BLaER1 (cell line): Measurements from ENCODE around the gene NECAP2.
"Not testable (repeated sequence)": the region's sequence is repeated elsewhere in the genome, so short reads cannot be mapped to it uniquely, and the experiment has no call there.

ENCODE experiments used
- H3K27ac ChIP-seq: shearing (Covaris generic); formaldehyde crosslinking; 2 replicates; pipeline ENCODE4 v1.8.1; 2022
- H3K27me3 ChIP-seq: shearing (Covaris generic); formaldehyde crosslinking; 2 replicates; pipeline ENCODE4 v1.8.1; 2022
- H3K36me3 ChIP-seq: shearing (Covaris generic); formaldehyde crosslinking; 2 replicates; pipeline ENCODE4 v1.8.1; 2022
- H3K4me1 ChIP-seq: shearing (Covaris generic); formaldehyde crosslinking; 2 replicates; pipeline ENCODE4 v1.8.1; 2022
- H3K4me2 ChIP-seq: shearing (Covaris generic); formaldehyde crosslinking; 2 replicates; pipeline ENCODE4 v1.8.1; 2022
- H3K4me3 ChIP-seq: shearing (Covaris generic); formaldehyde crosslinking; 2 replicates; pipeline ENCODE4 v1.8.1; 2022
- H3K9ac ChIP-seq: shearing (Covaris generic); formaldehyde crosslinking; 2 replicates; pipeline ENCODE4 v1.8.1; 2022
- H3K9me3 ChIP-seq: shearing (Covaris generic); formaldehyde crosslinking; 2 replicates; pipeline ENCODE4 v1.8.1; 2022
- H4K20me1 ChIP-seq: shearing (Covaris generic); formaldehyde crosslinking; 2 replicates; pipeline ENCODE4 v1.8.1; 2022
- Cebpa-rat ChIP-seq: shearing (Covaris generic); IDR thresholded peaks from 2 replicates; pipeline ENCODE4 v1.8.1; 2022

The NECAP2 gene

GRCh38 chr1:16478091-16478490 lies 37.6 kb downstream of the NECAP2 start:
- H3K9ac ChIP-seq = no peak overlapping the region
- H4K20me1 ChIP-seq = no peaks in the 10 kb centered on the region
- peak overlapping the region; percentile 62 for H3K4me2 ChIP-seq
- no peak for TF ChIP-seq Cebpa-rat
- no peaks in the 10 kb centered on the region for H3K9me3 ChIP-seq
- no peak overlapping the region for H3K27ac ChIP-seq
- H3K27me3 ChIP-seq = no peaks in the 10 kb centered on the region
- H3K4me3 ChIP-seq = no peak overlapping the region
- peaks cover 76% of the 10 kb centered on the region for H3K36me3 ChIP-seq
- peaks cover 20% of the 10 kb centered on the region for H3K4me1 ChIP-seq

DNA sequence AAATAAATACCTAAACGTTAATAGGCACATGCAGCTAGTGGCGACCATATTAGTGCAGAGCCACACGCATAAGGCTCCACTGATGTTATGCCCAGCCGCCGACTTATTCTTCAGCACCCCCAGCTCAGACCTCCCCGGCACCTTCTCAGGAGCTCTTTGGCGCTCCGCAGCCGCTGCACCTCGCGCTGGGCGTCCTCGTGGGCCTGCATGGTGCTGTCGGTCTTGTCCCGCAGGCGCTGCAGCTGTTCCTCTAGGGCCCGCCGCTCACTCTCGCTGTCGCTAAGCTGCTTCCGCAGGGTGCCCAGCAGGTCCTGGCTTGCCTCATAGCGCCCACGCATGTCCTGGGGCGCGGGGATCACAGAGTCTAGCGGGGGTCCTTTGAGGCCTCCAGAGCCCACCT lies 42.6 kb downstream of the NECAP2 start:
- not testable (repeated sequence) for H4K20me1 ChIP-seq, H3K4me1 ChIP-seq, H3K9ac ChIP-seq, H3K4me2 ChIP-seq, H3K27me3 ChIP-seq, H3K4me3 ChIP-seq, H3K9me3 ChIP-seq, H3K27ac ChIP-seq
- H3K36me3 ChIP-seq = peaks cover 67% of the 10 kb centered on the region

- peaks cover 60% of the 10 kb centered on the region for H3K36me3 ChIP-seq
- not testable (repeated sequence) for H3K9me3 ChIP-seq, H3K4me2 ChIP-seq, H3K4me1 ChIP-seq, H3K27ac ChIP-seq, H3K4me3 ChIP-seq, H4K20me1 ChIP-seq, H3K9ac ChIP-seq, H3K27me3 ChIP-seq
Measured at GRCh38 chr1:16483639-16484500, 43.3 kb downstream of the NECAP2 start.

- Histone ChIP-seq H3K36me3 (peaks cover 62% of the 10 kb centered on the region), H3K4me3 (no peak overlapping the region), H4K20me1 (no peaks in the 10 kb centered on the region), H3K4me1 (no peaks in the 10 kb centered on the region), H3K27me3 (no peaks in the 10 kb centered on the region), H3K9me3 (no peaks in the 10 kb centered on the region), H3K4me2 (no peak overlapping the region), H3K27ac (no peak overlapping the region), H3K9ac (no peak overlapping the region)
- TF ChIP-seq Cebpa-rat = no peak
Measured at GRCh38 chr1:16484501-16484835, 43.9 kb downstream of the NECAP2 start.

- no peak for TF ChIP-seq Cebpa-rat
- Histone ChIP-seq H3K27ac (no peak overlapping the region), H3K4me3 (no peak overlapping the region), H3K9me3 (no peaks in the 10 kb centered on the region), H3K4me1 (no peaks in the 10 kb centered on the region), H3K9ac (no peak overlapping the region), H3K4me2 (no peak overlapping the region), H4K20me1 (no peaks in the 10 kb centered on the region), H3K36me3 (peaks cover 62% of the 10 kb centered on the region), H3K27me3 (no peaks in the 10 kb centered on the region)
Measured at GRCh38 chr1:16484931-16485330, 44.4 kb downstream of the NECAP2 start.

- not testable (repeated sequence) for H4K20me1 ChIP-seq, H3K4me2 ChIP-seq, H3K9me3 ChIP-seq, H3K27me3 ChIP-seq, H3K4me3 ChIP-seq, H3K4me1 ChIP-seq, H3K9ac ChIP-seq, H3K27ac ChIP-seq
- peaks cover 54% of the 10 kb centered on the region for H3K36me3 ChIP-seq
Measured at GRCh38 chr1:16486316-16486715, 45.8 kb downstream of the NECAP2 start.

DNA sequence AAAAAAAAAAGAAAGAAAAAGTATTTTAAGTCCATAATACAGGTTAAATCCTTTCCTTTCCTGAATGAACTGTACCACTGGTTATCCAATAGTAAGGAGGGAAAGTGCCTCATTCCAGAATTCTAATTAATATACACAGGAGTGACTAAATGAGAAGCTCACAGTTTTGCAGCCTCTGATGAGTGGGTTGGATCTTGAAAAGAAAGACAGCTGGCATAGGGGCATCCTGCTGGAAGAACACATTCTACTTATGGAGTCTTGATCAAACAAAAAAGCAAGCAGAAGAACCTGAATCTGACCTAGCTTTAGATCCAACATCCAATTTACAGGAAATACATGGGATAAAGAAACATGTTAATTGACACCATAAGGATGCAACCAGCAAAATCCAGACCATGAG lies 46.5 kb downstream of the NECAP2 start:
- H3K27me3 ChIP-seq, H3K9me3 ChIP-seq, H3K4me1 ChIP-seq, H3K9ac ChIP-seq, H3K27ac ChIP-seq, H3K4me3 ChIP-seq, H4K20me1 ChIP-seq, H3K4me2 ChIP-seq: not testable (repeated sequence)
- peaks cover 47% of the 10 kb centered on the region for H3K36me3 ChIP-seq

DNA sequence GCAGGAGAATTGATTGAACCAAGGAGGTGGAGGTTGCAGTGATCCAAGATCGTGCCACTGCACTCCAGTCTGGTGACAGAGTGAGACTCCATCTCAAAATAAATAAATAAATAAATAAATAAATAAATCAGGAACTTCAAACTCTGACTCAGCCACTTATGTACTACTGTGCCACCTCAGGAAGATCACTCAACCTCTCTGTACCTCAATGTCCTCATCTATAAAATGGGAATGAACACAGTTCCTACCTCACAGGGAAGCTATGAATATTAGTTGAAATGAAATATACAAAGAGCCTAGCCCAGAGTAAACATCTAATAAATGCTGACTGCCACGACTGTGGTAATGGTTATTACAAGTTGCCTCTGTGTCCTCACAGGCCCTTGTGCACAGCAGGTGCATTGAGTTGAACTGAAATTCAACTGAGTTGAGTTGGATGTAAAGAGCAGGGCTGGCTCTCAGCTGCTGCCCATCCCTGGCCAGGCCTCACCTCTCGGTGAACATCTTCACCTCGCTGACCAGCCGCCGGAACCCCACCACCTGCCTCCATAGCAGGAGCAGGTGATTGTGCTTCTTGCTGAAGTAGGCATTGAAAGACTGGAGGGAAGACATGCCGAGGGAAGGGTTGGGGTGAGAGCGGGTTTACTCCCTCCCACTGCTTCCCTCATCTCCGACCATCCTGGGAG lies 48.8 kb downstream of the NECAP2 start:
- not testable (repeated sequence) for H3K27me3 ChIP-seq, H3K9ac ChIP-seq, H3K4me1 ChIP-seq, H3K4me3 ChIP-seq, H3K9me3 ChIP-seq, H3K4me2 ChIP-seq, H4K20me1 ChIP-seq, H3K27ac ChIP-seq
- peaks cover 31% of the 10 kb centered on the region; the same call in 1 of the 2 replicates for H3K36me3 ChIP-seq

GRCh38 chr1:16491056-16491675 lies 50.6 kb downstream of the NECAP2 start:
- Histone ChIP-seq H3K4me3 (no peak overlapping the region), H3K9ac (no peak overlapping the region), H3K4me2 (no peak overlapping the region)

DNA sequence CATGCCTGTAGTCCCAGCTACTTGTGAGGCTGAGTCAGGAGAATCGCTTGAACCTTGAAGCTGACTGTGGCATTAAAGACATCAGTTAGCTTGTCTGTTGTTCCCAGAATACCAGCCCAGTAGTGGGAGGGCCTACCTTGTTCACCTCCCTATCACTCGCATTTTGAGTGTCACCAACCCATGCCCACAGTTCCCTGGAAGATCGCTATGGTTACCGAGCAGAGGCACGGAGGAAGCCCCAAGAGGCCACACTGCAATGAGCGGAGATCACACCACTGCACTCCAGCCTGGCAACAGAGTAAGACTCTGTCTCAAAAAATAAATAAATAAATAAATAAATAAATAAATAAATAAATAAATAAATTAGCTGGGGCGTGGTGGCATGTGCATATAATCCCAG lies 52.4 kb downstream of the NECAP2 start:
- not testable (repeated sequence) for H4K20me1 ChIP-seq, H3K27ac ChIP-seq, H3K9me3 ChIP-seq, H3K9ac ChIP-seq, H3K4me3 ChIP-seq, H3K27me3 ChIP-seq
- Histone ChIP-seq H3K4me1 (peaks cover 15% of the 10 kb centered on the region), H3K4me2 (peak overlapping the region; percentile 40; the same call in 1 of the 2 replicates), H3K36me3 (peaks cover 12% of the 10 kb centered on the region; the same call in 1 of the 2 replicates)

More at GRCh38 chr1:16491056-16491675, 50.6 kb downstream of the NECAP2 start:
- Histone ChIP-seq H3K27ac (no peak overlapping the region), H4K20me1 (no peaks in the 10 kb centered on the region), H3K4me1 (peaks cover 9% of the 10 kb centered on the region), H3K9me3 (no peaks in the 10 kb centered on the region), H3K36me3 (peaks cover 17% of the 10 kb centered on the region; the same call in 1 of the 2 replicates), H3K27me3 (no peaks in the 10 kb centered on the region)
- no peak for TF ChIP-seq Cebpa-rat

DNA sequence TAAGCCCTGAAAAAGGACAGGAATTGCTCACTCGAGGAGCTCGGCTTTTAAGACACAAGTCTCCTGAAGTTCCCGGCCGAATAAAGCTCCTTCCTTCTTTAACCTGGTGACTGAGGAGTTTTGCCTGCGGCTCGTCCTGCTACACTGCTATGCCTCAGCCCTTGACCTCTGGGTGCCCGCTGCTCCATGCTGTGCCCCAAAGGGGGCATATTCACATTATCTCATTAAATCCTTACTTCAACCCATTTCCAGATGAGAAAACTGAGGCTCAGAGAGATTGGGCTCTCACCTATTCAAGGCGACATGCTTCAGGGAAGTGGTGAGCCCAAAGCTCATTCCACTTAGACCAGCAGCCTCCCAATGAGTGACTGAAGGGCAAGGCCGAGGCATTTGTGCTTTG lies 53.2 kb downstream of the NECAP2 start:
- not testable (repeated sequence) for H3K27me3 ChIP-seq, H4K20me1 ChIP-seq, H3K9me3 ChIP-seq, H3K4me2 ChIP-seq, H3K9ac ChIP-seq, H3K4me3 ChIP-seq, H3K27ac ChIP-seq
- peaks cover 23% of the 10 kb centered on the region for H3K4me1 ChIP-seq
- H3K36me3 ChIP-seq = peaks cover 12% of the 10 kb centered on the region; the same call in 1 of the 2 replicates

DNA sequence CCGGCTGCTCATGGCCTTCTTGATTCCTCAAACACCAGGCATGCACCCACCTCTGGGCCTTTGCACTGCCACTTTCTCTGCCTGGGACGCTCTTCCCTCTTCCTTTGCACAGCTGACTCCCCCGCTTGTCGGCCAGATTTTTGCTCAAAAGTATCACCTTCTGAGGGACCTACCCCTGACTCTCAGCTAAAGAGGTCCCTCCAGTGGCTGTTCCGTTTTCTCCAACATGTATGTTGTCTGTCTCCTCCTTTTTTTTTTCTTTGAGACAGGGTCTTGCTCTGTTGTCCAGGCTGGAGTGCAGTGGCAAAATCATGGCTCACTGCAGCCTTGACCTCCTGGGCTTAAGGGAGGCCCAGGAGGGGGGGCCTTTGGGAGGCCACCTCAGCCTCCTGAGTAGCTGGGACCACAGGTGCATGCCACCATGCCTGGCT lies 57.0 kb downstream of the NECAP2 start:
- peak overlapping the region; percentile 95; the same call in 1 of the 2 replicates for H3K4me2 ChIP-seq
- H3K27ac ChIP-seq, H4K20me1 ChIP-seq: not testable (repeated sequence)

DNA sequence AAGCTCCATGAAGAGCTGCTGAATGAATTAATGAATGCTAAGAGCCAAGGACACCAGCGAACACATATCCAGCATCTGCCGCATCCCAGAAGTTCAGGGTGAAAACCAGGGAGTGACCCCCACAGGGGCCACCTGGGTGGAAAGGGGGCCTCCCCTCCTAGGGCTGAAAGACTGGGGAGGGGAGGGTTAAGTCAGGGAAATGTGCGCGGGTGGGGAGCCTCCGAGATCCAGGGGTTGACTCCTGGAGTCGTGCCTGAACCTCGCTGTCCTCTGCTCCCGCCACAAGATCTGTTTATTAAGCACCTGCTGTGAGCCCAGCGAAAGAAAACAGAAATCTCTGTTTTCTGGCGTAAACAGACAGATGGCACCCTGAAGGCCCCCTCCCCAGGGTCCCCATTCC lies 57.5 kb downstream of the NECAP2 start:
- peak overlapping the region; percentile 85 for H3K4me3 ChIP-seq
- peak overlapping the region; percentile 95 for H3K4me2 ChIP-seq
- peak overlapping the region; percentile 80 for H3K27ac ChIP-seq

More for the DNA sequence above, 57.0 kb downstream of the NECAP2 start:
- H3K9me3 ChIP-seq, H3K27me3 ChIP-seq, H3K9ac ChIP-seq, H3K36me3 ChIP-seq, H3K4me3 ChIP-seq: not testable (repeated sequence)
- H3K4me1 ChIP-seq = peaks cover 37% of the 10 kb centered on the region

More for the DNA sequence above, 57.5 kb downstream of the NECAP2 start:
- H3K9me3 ChIP-seq, H3K36me3 ChIP-seq, H3K27me3 ChIP-seq, H4K20me1 ChIP-seq: not testable (repeated sequence)
- H3K9ac ChIP-seq = peak overlapping the region; percentile 83; the same call in 1 of the 2 replicates
- H3K4me1 ChIP-seq = peaks cover 33% of the 10 kb centered on the region
